Skin epidermis (tissue), 12 donors: Measurements from ENCODE around the gene OR2D3.
"Not testable (repeated sequence)": the region's sequence is repeated elsewhere in the genome, so short reads cannot be mapped to it uniquely, and the experiment has no call there.

Source experiments
- H3K27ac ChIP-seq, 21 experiments: fragments of 200-600 bp; sonication (generic) in 11 of 21; one replicate each; pipeline ENCODE4 v1.5.0; 2020; ENCODE audit warnings: mild to moderate bottlenecking in 3 of 21, inconsistent platforms in 2 of 21, moderate library complexity in 2 of 21
- H3K4me3 ChIP-seq, 7 experiments: fragments of 200-600 bp; sonication (generic) in 2 of 7; one replicate each; pipeline ENCODE4 v1.5.0; 2020; ENCODE audit warnings: inconsistent platforms in 2 of 7, mild to moderate bottlenecking in 2 of 7, moderate library complexity in 1 of 7

The OR2D3 gene

GRCh38 chr11:6920702-6921101 is at the start of gene OR2D3:
Gene OR2D3 (plus strand): TSS chr11:6921002. CDS start chr11:6921002, 0 bp downstream.
- Histone ChIP-seq H3K4me3 (no peak within 1 kb of the TSS), H3K27ac (no peak within 1 kb of the TSS)

- no peak overlapping the region for H3K27ac ChIP-seq
- no peak overlapping the region for H3K4me3 ChIP-seq
Measured at GRCh38 chr11:6871278-6871677, 49.5 kb upstream of the OR2D3 start.

GRCh38 chr11:6875761-6876160 is 45.0 kb upstream of the OR2D3 start:
- Histone ChIP-seq H3K27ac (no peak overlapping the region), H3K4me3 (no peak overlapping the region)

- Histone ChIP-seq H3K27ac (no peak within 1 kb of the TSS), H3K4me3 (no peak within 1 kb of the TSS)
Measured at GRCh38 chr11:6876325-6876724, 44.5 kb upstream of the OR2D3 start, which contains the start of gene OR10A4. Gene OR10A4 (plus strand): TSS chr11:6876625. CDS start chr11:6876648, 23 bp downstream.

- Histone ChIP-seq H3K27ac (no peak overlapping the region), H3K4me3 (no peak overlapping the region)
Measured at GRCh38 chr11:6876914-6877313, 43.9 kb upstream of the OR2D3 start.

GRCh38 chr11:6882751-6883150 is 38.1 kb upstream of the OR2D3 start:
- no peak overlapping the region for H3K4me3 ChIP-seq
- H3K27ac ChIP-seq: no peak overlapping the region

- not testable (repeated sequence) for H3K4me3 ChIP-seq, H3K27ac ChIP-seq
Measured at GRCh38 chr11:6887711-6888110, 33.1 kb upstream of the OR2D3 start.

GRCh38 chr11:6888830-6889229 is 32.0 kb upstream of the OR2D3 start:
- H3K27ac ChIP-seq: no peak overlapping the region

GRCh38 chr11:6889835-6890234 is 31.0 kb upstream of the OR2D3 start:
- Histone ChIP-seq H3K27ac (no peak overlapping the region), H3K4me3 (no peak overlapping the region)

More at GRCh38 chr11:6888830-6889229, 32.0 kb upstream of the OR2D3 start:
- no peak overlapping the region for H3K4me3 ChIP-seq

GRCh38 chr11:6892400-6892799 is 28.4 kb upstream of the OR2D3 start, which contains the start of gene OR2D2:
Gene OR2D2 (minus strand): TSS chr11:6892500. CDS start chr11:6892500, 0 bp downstream.
- Histone ChIP-seq H3K27ac (no peak within 1 kb of the TSS), H3K4me3 (no peak within 1 kb of the TSS)

GRCh38 chr11:6894097-6894496 is 26.7 kb upstream of the OR2D3 start:
- Histone ChIP-seq H3K4me3 (no peak overlapping the region), H3K27ac (no peak overlapping the region)

- H3K27ac ChIP-seq: no peak overlapping the region
- no peak overlapping the region for H3K4me3 ChIP-seq
Measured at GRCh38 chr11:6895010-6895409, 25.8 kb upstream of the OR2D3 start.

GRCh38 chr11:6898911-6899310 is 21.9 kb upstream of the OR2D3 start:
- Histone ChIP-seq H3K27ac (no peak overlapping the region), H3K4me3 (no peak overlapping the region)

GRCh38 chr11:6900327-6900999 is 20.3 kb upstream of the OR2D3 start:
- Histone ChIP-seq H3K27ac (no peak overlapping the region), H3K4me3 (no peak overlapping the region)

- not testable (repeated sequence) for H3K27ac ChIP-seq, H3K4me3 ChIP-seq
Measured at GRCh38 chr11:6904804-6905203, 16.0 kb upstream of the OR2D3 start.

- no peak overlapping the region for H3K27ac ChIP-seq
- no peak overlapping the region for H3K4me3 ChIP-seq
Measured at GRCh38 chr11:6911378-6911777, 9.4 kb upstream of the OR2D3 start.

- H3K27ac ChIP-seq: no peak overlapping the region
Measured at GRCh38 chr11:6911948-6912347, 8.9 kb upstream of the OR2D3 start.

GRCh38 chr11:6919698-6920097 is 1.1 kb upstream of the OR2D3 start:
- H3K4me3 ChIP-seq: no peak overlapping the region

More at GRCh38 chr11:6911948-6912347, 8.9 kb upstream of the OR2D3 start:
- H3K4me3 ChIP-seq: no peak overlapping the region

GRCh38 chr11:6925007-6925577 is 4.3 kb downstream of the OR2D3 start:
- H3K4me3 ChIP-seq: no peak overlapping the region
- peak overlapping the region in 1 of 21 experiments; percentile 35 for H3K27ac ChIP-seq

More at GRCh38 chr11:6919698-6920097, 1.1 kb upstream of the OR2D3 start:
- no peak overlapping the region for H3K27ac ChIP-seq

GRCh38 chr11:6925636-6926207 is 4.9 kb downstream of the OR2D3 start:
- peak overlapping the region in 6 of 21 experiments; percentile 13 to 71 (median 46) for H3K27ac ChIP-seq

More at GRCh38 chr11:6925636-6926207, 4.9 kb downstream of the OR2D3 start:
- H3K4me3 ChIP-seq: peak overlapping the region; percentile 49 to 73 (median 59)
